Lower leg skin (tissue), 4 donors: ENCODE data around the gene KCNIP4. TPM values are rescaled to one million over a fixed set of nuclear protein-coding genes. Genes with fewer than 3 reads are reported as not detected.

Experiments used
- DNase-seq, 2 donors: peaks; one replicate each; pipeline ENCODE4 v3.0.0-alpha.2; 2019; ENCODE audit warnings: low spot score in 2 of 2
- H3K4me3 ChIP-seq: fragments of 200-600 bp; sonication (generic); 2 replicates; pipeline ENCODE4 v1.5.1; 2017; ENCODE audit warnings: mild to moderate bottlenecking, low read depth; ENCODE audit not compliant: poor library complexity, severe bottlenecking
- POLR2A ChIP-seq, 2 donors: fragments of 450-650 bp; IDR thresholded peaks; one replicate each; pipeline ENCODE4 v1.6.1; 2016 to 2017; ENCODE audit warnings: antibody characterized with exemption in 2 of 2, mild to moderate bottlenecking in 1 of 2, moderate library complexity in 1 of 2
- WGBS, 2 donors: methylation state at CpG; one replicate each; pipeline ENCODE4 v1.1.5; 2018; 5-methylcytosine and 5-hydroxymethylcytosine counted together
- intact Hi-C: fragments of 100-400 bp; cut with DNase I; formaldehyde crosslinking; loops from one replicate; pipeline ENCODE4 v1.15.0; 2023; ENCODE audit warnings: low total_unique reads
- total RNA-seq, 4 donors: library from RNA; depleted of rRNA; stranded (reverse); fragments of >200 nt; gene quantifications; one replicate each; pipeline ENCODE4 v1.1.0, GENCODE V29; 2016
- TF ChIP-seq, protein P1 (sequence below), 3 donors: fragments of 450-650 bp; IDR thresholded peaks; one replicate each; pipeline ENCODE4 v1.5.1; 2016; ENCODE audit warnings: antibody characterized with exemption in 3 of 3, mild to moderate bottlenecking in 3 of 3, moderate library complexity in 2 of 3

The KCNIP4 gene
- total RNA-seq, 4 donors from 2014 or later: not detected

DNA sequence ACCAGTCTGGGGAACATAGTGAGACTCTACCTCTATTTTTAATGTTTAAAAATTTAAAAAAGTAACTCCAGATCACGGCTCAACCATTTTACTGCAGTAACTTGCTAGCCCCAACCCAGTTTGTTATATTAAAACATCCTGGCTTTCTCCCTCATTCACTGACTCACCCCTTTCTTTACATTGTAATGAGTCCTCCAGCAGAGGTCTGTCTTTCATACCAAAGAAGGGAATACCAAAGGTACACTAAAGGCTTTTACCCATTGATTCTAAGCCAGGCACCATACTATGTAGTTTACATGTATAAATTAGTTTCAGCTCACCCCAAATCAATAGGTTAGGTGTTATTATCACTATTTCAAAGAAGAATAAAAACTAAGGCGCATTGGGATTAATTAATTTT is 961.4 kb downstream of the KCNIP4 start:
- WGBS, 2 donors: 85 to 90% methylated on average over 2 of the region's 2 CpGs
- DNase-seq: no peak
- no peak overlapping the region for H3K4me3 ChIP-seq
- intact Hi-C loops: no loop called here
- TF ChIP-seq, protein P1, sequence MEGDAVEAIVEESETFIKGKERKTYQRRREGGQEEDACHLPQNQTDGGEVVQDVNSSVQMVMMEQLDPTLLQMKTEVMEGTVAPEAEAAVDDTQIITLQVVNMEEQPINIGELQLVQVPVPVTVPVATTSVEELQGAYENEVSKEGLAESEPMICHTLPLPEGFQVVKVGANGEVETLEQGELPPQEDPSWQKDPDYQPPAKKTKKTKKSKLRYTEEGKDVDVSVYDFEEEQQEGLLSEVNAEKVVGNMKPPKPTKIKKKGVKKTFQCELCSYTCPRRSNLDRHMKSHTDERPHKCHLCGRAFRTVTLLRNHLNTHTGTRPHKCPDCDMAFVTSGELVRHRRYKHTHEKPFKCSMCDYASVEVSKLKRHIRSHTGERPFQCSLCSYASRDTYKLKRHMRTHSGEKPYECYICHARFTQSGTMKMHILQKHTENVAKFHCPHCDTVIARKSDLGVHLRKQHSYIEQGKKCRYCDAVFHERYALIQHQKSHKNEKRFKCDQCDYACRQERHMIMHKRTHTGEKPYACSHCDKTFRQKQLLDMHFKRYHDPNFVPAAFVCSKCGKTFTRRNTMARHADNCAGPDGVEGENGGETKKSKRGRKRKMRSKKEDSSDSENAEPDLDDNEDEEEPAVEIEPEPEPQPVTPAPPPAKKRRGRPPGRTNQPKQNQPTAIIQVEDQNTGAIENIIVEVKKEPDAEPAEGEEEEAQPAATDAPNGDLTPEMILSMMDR (IDR thresholded peaks at IDR 0.05): no peak
- no peak for TF ChIP-seq POLR2A (IDR thresholded peaks at IDR 0.05)

DNA sequence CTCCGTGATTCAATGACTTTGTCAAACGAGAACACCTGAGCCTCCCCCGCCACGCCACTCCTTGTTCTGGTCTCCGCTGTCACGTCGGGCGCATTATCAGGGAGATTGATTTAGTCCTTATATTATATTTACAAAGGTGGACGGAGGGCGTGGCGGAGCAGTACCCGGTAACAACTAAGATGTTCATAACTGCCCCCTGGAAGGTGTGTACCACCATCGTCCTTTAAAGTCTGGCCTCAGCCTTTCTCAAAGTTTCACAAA is 964.1 kb downstream of the KCNIP4 start:
- WGBS, 2 donors: 69 to 75% methylated on average over 13 of the region's 13 CpGs
- H3K4me3 ChIP-seq: no peak overlapping the region
- no peak for TF ChIP-seq POLR2A (IDR thresholded peaks at IDR 0.05)
- TF ChIP-seq, protein P1 (IDR thresholded peaks at IDR 0.05): no peak
- intact Hi-C loops: no loop called here
- no peak for DNase-seq

- no peak for DNase-seq
- no peak overlapping the region for H3K4me3 ChIP-seq
- TF ChIP-seq POLR2A (IDR thresholded peaks at IDR 0.05): no peak
- TF ChIP-seq, protein P1 (IDR thresholded peaks at IDR 0.05): no peak
- WGBS, 2 donors: 3 to 7% methylated on average over 27 to 31 of the region's 31 CpGs
- intact Hi-C loops: no loop called here
Observed at GRCh38 chr4:20983763-20984575, 964.6 kb downstream of the KCNIP4 start.

- TF ChIP-seq, protein P1 (IDR thresholded peaks at IDR 0.05): no peak
- no peak for TF ChIP-seq POLR2A (IDR thresholded peaks at IDR 0.05)
- WGBS, 2 donors: 74 to 77% methylated on average over 3 of the region's 3 CpGs
- intact Hi-C loops: no loop called here
Observed at GRCh38 chr4:20982544-20982943, 966.0 kb downstream of the KCNIP4 start.

DNA sequence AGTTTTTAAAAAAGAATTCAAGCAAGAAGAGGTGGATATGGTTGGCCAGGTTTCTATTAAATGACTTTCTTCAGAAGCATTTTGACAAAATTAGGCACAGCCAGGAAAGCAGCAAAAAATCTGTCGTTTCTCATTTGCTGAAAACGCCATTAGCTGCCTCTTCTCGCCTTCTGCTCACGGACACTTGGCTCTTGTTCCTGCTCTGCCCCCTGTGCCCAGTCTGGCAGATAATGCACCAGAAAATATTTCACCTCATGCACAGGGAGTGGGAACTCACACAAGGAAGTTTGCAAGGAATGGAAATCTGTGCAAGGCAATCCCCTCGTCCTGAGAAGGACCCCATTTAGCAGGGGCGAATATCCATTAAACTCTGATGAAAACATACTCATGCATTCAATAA is 988.3 kb downstream of the KCNIP4 start:
- intact Hi-C loops: no loop called here
- DNase-seq: no peak
- TF ChIP-seq, protein P1 (IDR thresholded peaks at IDR 0.05): no peak
- no peak for TF ChIP-seq POLR2A (IDR thresholded peaks at IDR 0.05)
- WGBS, 2 donors: 47 to 51% methylated on average over 6 of the region's 6 CpGs
- no peak overlapping the region for H3K4me3 ChIP-seq

More at GRCh38 chr4:20982544-20982943, 966.0 kb downstream of the KCNIP4 start:
- DNase-seq: no peak
- no peak overlapping the region for H3K4me3 ChIP-seq

DNA sequence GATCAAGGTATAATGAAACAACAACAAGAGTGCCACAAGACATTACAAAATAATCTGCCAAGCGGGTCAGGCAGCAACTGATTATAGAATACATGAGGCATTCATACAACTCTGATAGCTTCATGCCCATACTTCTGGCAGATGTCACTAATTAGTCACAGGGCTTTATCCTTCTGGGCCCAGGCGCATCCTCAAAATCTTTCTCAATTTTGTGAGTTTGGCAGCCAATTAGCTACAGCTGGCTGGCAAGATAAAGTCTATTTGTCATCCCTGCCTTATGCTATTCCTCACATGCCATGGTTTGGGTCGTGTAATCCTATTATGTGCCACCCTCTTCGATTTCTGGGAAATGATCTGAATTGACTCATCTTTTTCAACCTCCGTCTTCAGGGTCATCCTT is 994.0 kb downstream of the KCNIP4 start:
- intact Hi-C loops: no loop called here
- DNase-seq: no peak
- TF ChIP-seq, protein P1 (IDR thresholded peaks at IDR 0.05): no peak
- no peak for TF ChIP-seq POLR2A (IDR thresholded peaks at IDR 0.05)
- WGBS, 2 donors: 34 to 64% methylated on average over 5 of the region's 5 CpGs
- no peak overlapping the region for H3K4me3 ChIP-seq
